Measurements from ENCODE around the gene KLRC1. TPM values are rescaled to one million over a fixed set of nuclear protein-coding genes. Genes with fewer than 3 reads are reported as not detected.
A peak's percentile ranks its signal among the peaks of the same experiment; 100 is the strongest.
"Not testable (repeated sequence)": the region's sequence is repeated elsewhere in the genome, so short reads cannot be mapped to it uniquely, and the experiment has no call there.

Gene KLRC1
- total RNA-seq, 1 donor from 2014 or later, result not detected

DNA sequence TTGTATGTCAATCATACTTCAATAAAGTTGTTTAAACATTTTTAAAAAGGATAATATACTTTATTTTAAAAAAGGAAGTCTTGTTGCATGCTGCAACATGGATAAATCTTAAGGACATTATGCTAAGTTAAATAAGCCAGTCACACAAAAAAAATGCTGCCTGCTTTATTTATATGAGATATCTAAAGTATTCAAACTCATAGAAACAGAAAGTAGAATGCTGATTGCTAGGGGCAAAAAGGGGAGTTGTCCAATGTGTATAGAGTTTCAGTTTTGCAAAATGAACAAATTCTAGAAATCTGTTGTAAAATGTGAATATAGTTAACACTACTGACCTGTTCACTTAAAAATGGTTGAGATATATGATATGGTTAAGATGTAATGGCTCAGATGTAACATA, 52.3 kb downstream of the KLRC1 start:
- Mint-ChIP-seq H3K36me3 (ENCODE audit: insufficient read depth) (peaks cover 2% of the 10 kb centered on the region), H3K27ac (no peak overlapping the region), H3K4me3 (ENCODE audit: low read depth) (no peak overlapping the region), H3K27me3 (no peaks in the 10 kb centered on the region), H3K4me1 (ENCODE audit: low read depth) (peaks cover 2% of the 10 kb centered on the region), H3K9me3 (ENCODE audit: low read depth) (peaks cover 7% of the 10 kb centered on the region)
- DNase-seq (ENCODE audit: low spot score, unreplicated experiment), result no peak
- TF ChIP-seq, protein P1, sequence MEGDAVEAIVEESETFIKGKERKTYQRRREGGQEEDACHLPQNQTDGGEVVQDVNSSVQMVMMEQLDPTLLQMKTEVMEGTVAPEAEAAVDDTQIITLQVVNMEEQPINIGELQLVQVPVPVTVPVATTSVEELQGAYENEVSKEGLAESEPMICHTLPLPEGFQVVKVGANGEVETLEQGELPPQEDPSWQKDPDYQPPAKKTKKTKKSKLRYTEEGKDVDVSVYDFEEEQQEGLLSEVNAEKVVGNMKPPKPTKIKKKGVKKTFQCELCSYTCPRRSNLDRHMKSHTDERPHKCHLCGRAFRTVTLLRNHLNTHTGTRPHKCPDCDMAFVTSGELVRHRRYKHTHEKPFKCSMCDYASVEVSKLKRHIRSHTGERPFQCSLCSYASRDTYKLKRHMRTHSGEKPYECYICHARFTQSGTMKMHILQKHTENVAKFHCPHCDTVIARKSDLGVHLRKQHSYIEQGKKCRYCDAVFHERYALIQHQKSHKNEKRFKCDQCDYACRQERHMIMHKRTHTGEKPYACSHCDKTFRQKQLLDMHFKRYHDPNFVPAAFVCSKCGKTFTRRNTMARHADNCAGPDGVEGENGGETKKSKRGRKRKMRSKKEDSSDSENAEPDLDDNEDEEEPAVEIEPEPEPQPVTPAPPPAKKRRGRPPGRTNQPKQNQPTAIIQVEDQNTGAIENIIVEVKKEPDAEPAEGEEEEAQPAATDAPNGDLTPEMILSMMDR (IDR thresholded peaks at IDR 0.05; ENCODE audit: unreplicated experiment), result no peak

DNA sequence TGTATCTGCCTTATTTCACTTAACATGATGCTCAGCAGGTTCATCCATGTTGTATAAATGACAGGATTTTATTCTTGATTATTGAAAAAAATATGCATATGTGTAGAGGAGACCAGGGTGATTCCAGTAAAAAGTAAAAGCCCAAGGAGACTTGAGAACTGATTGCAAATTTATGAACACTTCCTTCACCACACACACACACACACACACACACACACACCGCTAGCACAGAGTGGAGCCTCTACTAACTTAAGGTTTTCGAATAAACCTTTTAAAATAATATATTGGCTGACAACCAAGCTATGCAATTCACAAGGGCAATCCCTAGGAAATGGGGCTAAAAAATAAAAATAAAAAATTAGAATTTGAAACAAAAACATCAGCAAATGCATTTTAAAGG, 55.0 kb downstream of the KLRC1 start:
- Mint-ChIP-seq H3K27ac (no peak overlapping the region), H3K4me3 (ENCODE audit: low read depth) (no peak overlapping the region), H3K9me3 (ENCODE audit: low read depth) (no peaks in the 10 kb centered on the region), H3K36me3 (ENCODE audit: insufficient read depth) (peaks cover 2% of the 10 kb centered on the region), H3K27me3 (no peaks in the 10 kb centered on the region), H3K4me1 (ENCODE audit: low read depth) (peaks cover 15% of the 10 kb centered on the region)
- no peak for DNase-seq (ENCODE audit: low spot score, unreplicated experiment)
- TF ChIP-seq, protein P1 (IDR thresholded peaks at IDR 0.05; ENCODE audit: unreplicated experiment), result no peak

DNA sequence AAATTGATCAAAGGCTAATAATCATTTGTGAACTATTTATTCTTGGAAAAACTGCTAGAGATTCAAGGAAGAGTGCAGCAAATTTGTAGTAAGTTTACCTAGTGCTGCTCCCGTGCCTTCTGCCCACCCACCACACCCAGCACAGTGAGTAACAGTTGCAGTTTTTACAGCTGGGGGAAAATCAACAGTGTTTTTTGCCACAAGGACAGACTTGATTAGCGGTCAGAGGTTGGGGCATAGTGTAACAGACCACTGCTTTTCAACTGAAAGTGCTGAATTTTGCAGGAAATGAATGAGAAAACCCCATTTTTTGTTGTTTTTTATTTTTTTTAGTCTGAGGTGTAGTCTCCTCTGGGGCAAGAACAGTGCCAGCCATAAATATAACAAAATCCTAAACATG, 55.9 kb downstream of the KLRC1 start:
- Mint-ChIP-seq H3K27ac (peak overlapping the region; percentile 19), H3K4me1 (ENCODE audit: low read depth) (peaks cover 15% of the 10 kb centered on the region), H3K9me3 (ENCODE audit: low read depth) (no peaks in the 10 kb centered on the region), H3K36me3 (ENCODE audit: insufficient read depth) (peaks cover 3% of the 10 kb centered on the region), H3K4me3 (ENCODE audit: low read depth) (no peak overlapping the region), H3K27me3 (no peaks in the 10 kb centered on the region)
- no peak for DNase-seq (ENCODE audit: low spot score, unreplicated experiment)
- TF ChIP-seq, protein P1 (IDR thresholded peaks at IDR 0.05; ENCODE audit: unreplicated experiment), result no peak

DNA sequence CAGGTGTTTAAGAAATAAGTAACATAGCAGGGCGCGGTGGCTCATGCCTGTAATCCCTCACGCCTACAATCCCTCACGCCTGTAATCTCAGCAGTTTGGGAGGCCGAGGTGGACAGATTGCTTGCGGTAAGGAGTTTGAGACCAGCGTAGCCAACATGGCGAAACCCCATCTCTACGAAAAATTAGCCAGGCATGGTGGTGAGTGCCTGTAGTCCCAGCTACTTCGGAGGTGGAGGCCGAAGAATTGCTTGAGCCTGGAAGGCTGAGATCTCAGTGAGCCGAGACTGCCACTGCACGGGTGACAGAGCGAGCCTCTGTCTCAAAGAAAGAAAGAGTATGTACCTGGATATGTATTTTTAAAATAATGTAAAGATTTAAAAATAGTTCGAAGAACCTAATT, 57.0 kb downstream of the KLRC1 start:
- H3K36me3 Mint-ChIP-seq (ENCODE audit: insufficient read depth); H3K27ac Mint-ChIP-seq; H3K27me3 Mint-ChIP-seq; H3K9me3 Mint-ChIP-seq (ENCODE audit: low read depth); H3K4me3 Mint-ChIP-seq (ENCODE audit: low read depth); DNase-seq (ENCODE audit: low spot score, unreplicated experiment): not testable (repeated sequence)
- H3K4me1 Mint-ChIP-seq (ENCODE audit: low read depth), result peaks cover 15% of the 10 kb centered on the region

Other genes starting within 250 kb of the KLRC1 start
- gene GABARAPL1, start 240.5 kb downstream of the KLRC1 start, total RNA-seq, result 94.2 and 96.2 TPM in 2 replicates
- 0.20 and 0.48 TPM in 2 replicates for gene KLRD1, start 145.5 kb downstream of the KLRC1 start, total RNA-seq
- not detected in 2 replicates for gene KLRK1, start 63.3 kb downstream of the KLRC1 start, total RNA-seq
- gene KLRC4, start 43.6 kb downstream of the KLRC1 start, total RNA-seq, result not detected in 2 replicates
- not detected in 2 replicates for gene KLRC3, start 32.8 kb downstream of the KLRC1 start, total RNA-seq
- gene KLRC2, start 17.4 kb downstream of the KLRC1 start, total RNA-seq, result not detected in 2 replicates
- 1.8 and 2.4 TPM in 2 replicates for gene EIF2S3B, start 52.5 kb upstream of the KLRC1 start, total RNA-seq
- gene MAGOHB, start 160.2 kb upstream of the KLRC1 start, total RNA-seq, result 48.3 and 50.3 TPM in 2 replicates
- 0.79 and 0.95 TPM in 2 replicates for gene STYK1, start 220.7 kb upstream of the KLRC1 start, total RNA-seq

Data from progenitor cell of endocrine pancreas (in vitro differentiated cells).